Fibroblast of lung (primary cell): ENCODE results near the gene AJUBA. TPM values are rescaled to one million over a fixed set of nuclear protein-coding genes. Genes with fewer than 3 reads are reported as not detected.

Experiments used
- DNase-seq, 2 donors: peaks; one replicate each; pipeline versions ENCODE4 v3.0.0 to v3.0.0-alpha.2; 2010; ENCODE audit warnings: low read depth in 2 of 2
- H2AFZ ChIP-seq: 2 replicates; pipeline ENCODE4 v1.5.1; 2012; ENCODE audit warnings: low read length, control low read depth, inconsistent platforms
- H3K27ac ChIP-seq: 2 replicates; pipeline ENCODE4 v1.5.1; 2011; ENCODE audit warnings: low read length, control low read depth; ENCODE audit not compliant: insufficient read depth
- H3K27me3 ChIP-seq: 2 replicates; pipeline ENCODE4 v1.5.1; 2011; ENCODE audit warnings: mild to moderate bottlenecking, low read length; ENCODE audit not compliant: control insufficient read depth, insufficient read depth
- H3K36me3 ChIP-seq: 2 replicates; pipeline ENCODE4 v1.5.1; 2011; ENCODE audit warnings: low read length; ENCODE audit not compliant: control insufficient read depth, insufficient read depth
- H3K4me1 ChIP-seq: 2 replicates; pipeline ENCODE4 v1.5.1; 2011; ENCODE audit warnings: low read length; ENCODE audit not compliant: control insufficient read depth, insufficient read depth; ENCODE audit errors: extremely low read depth
- H3K4me2 ChIP-seq: 2 replicates; pipeline ENCODE4 v1.5.1; 2011; ENCODE audit warnings: low read length, control low read depth; ENCODE audit not compliant: insufficient read depth; ENCODE audit errors: extremely low read depth
- H3K4me3 ChIP-seq, 4 experiments: fragments of 200-600 bp in 1 of 4; sonication (generic) in 1 of 4; replicated peaks in 1 of 4; 2 replicates each; pipeline ENCODE4 v1.5.1; 2011 to 2016; ENCODE audit warnings: low read length in 4 of 4, low read depth in 3 of 4, mild to moderate bottlenecking in 3 of 4, control low read depth in 2 of 4, inconsistent platforms in 1 of 4, mixed read lengths in 1 of 4; ENCODE audit not compliant: insufficient read depth in 1 of 4; ENCODE audit errors: control extremely low read depth in 1 of 4
- H3K79me2 ChIP-seq: 2 replicates; pipeline ENCODE4 v1.5.1; 2012; ENCODE audit warnings: mild to moderate bottlenecking, low read length, inconsistent platforms; ENCODE audit not compliant: control insufficient read depth, insufficient read depth
- H3K9ac ChIP-seq: 2 replicates; pipeline ENCODE4 v1.5.1; 2011; ENCODE audit warnings: mild to moderate bottlenecking, low read length, control low read depth; ENCODE audit not compliant: insufficient read depth
- H3K9me3 ChIP-seq: 2 replicates; pipeline ENCODE4 v1.5.1; 2012; ENCODE audit warnings: low read depth, low read length; ENCODE audit not compliant: control insufficient read depth, insufficient read depth
- H4K20me1 ChIP-seq: 2 replicates; pipeline ENCODE4 v1.5.1; 2011; ENCODE audit warnings: low read length; ENCODE audit not compliant: control insufficient read depth, insufficient read depth; ENCODE audit errors: extremely low read depth
- CTCF ChIP-seq, 2 donors: IDR thresholded peaks in 1 of 2; conservative IDR thresholded peaks in 1 of 2; 1 replicate in 1 of 2; 2 replicates in 1 of 2; pipeline ENCODE4 v1.5.1; 2011 to 2012; ENCODE audit warnings: low read length in 2 of 2, control low read depth in 1 of 2, inconsistent platforms in 1 of 2, low read depth in 1 of 2, mild to moderate bottlenecking in 1 of 2
- EZH2 ChIP-seq: IDR thresholded peaks from 2 replicates; pipeline ENCODE4 v1.5.1; 2012; ENCODE audit warnings: low read length, control low read depth, mild to moderate bottlenecking; ENCODE audit errors: missing control alignments
- polyA plus RNA-seq, 2 donors: library from polyadenylated mRNA; depleted of rRNA in 1 of 2; stranded (reverse) in 1 of 2; unstranded in 1 of 2; fragments of >200 nt; gene quantifications; 2 replicates each; pipeline ENCODE4 v1.2.1, GENCODE V29; 2011 to 2012; ENCODE audit warnings: missing spikeins in 1 of 2
- total RNA-seq: library from RNA; depleted of rRNA; stranded (reverse); fragments of >200 nt; gene quantifications from 2 replicates; pipeline ENCODE4 v1.2.1, GENCODE V29; 2014

The AJUBA gene
- total and polyA plus RNA-seq, 2 donors (not counting 1 experiment from before 2014, with no cell fraction given), result 41.3 to 84.9 TPM

GRCh38 chr14:22928237-22929103 lies 53.9 kb downstream of the AJUBA start:
- no peaks in the 10 kb centered on the region for H4K20me1 ChIP-seq
- peaks cover 18% of the 10 kb centered on the region for H3K79me2 ChIP-seq
- peak overlapping the region; percentile 92 for H3K9ac ChIP-seq
- H3K4me3 ChIP-seq, result peak overlapping the region; percentile 71 to 96 (median 94)
- DNase-seq, result no peak
- H3K4me1 ChIP-seq, result peaks cover 7% of the 10 kb centered on the region
- TF ChIP-seq CTCF (conservative IDR thresholded peaks at IDR 0.05 in 1 of 2, IDR thresholded peaks at IDR 0.05 in 1 of 2; ENCODE audit: low read depth in 1 of 2, low read length in 2 of 2), result no peak
- TF ChIP-seq EZH2, result no peak
- H3K27me3 ChIP-seq, result no peaks in the 10 kb centered on the region
- peak overlapping the region; percentile 95 for H2AFZ ChIP-seq
- H3K27ac ChIP-seq, result peak overlapping the region; percentile 92
- peaks cover 11% of the 10 kb centered on the region for H3K36me3 ChIP-seq
- H3K9me3 ChIP-seq, result no peaks in the 10 kb centered on the region
- H3K4me2 ChIP-seq, result peak overlapping the region; percentile 85

- H3K79me2 ChIP-seq, result peaks cover 18% of the 10 kb centered on the region
- peak in 1 of 2 donors; percentile 41 for DNase-seq
- no peaks in the 10 kb centered on the region for H4K20me1 ChIP-seq
- H3K9me3 ChIP-seq, result no peaks in the 10 kb centered on the region
- H3K4me2 ChIP-seq, result no peak overlapping the region
- no peaks in the 10 kb centered on the region for H3K27me3 ChIP-seq
- H3K4me3 ChIP-seq, result no peak overlapping the region
- no peak for TF ChIP-seq CTCF (conservative IDR thresholded peaks at IDR 0.05 in 1 of 2, IDR thresholded peaks at IDR 0.05 in 1 of 2; ENCODE audit: low read depth in 1 of 2, low read length in 2 of 2)
- TF ChIP-seq EZH2, result no peak
- no peak overlapping the region for H2AFZ ChIP-seq
- no peak overlapping the region for H3K27ac ChIP-seq
- peaks cover 7% of the 10 kb centered on the region for H3K4me1 ChIP-seq
- peaks cover 14% of the 10 kb centered on the region for H3K36me3 ChIP-seq
- no peak overlapping the region for H3K9ac ChIP-seq
Measured at GRCh38 chr14:22926316-22926715, 56.0 kb downstream of the AJUBA start.

GRCh38 chr14:22925513-22925912 lies 56.8 kb downstream of the AJUBA start:
- Histone ChIP-seq H3K79me2 (peaks cover 18% of the 10 kb centered on the region), H3K27me3 (no peaks in the 10 kb centered on the region), H3K27ac (no peak overlapping the region), H3K4me1 (peaks cover 7% of the 10 kb centered on the region), H4K20me1 (no peaks in the 10 kb centered on the region), H3K36me3 (peaks cover 16% of the 10 kb centered on the region), H3K4me3 (no peak overlapping the region), H2AFZ (no peak overlapping the region), H3K4me2 (no peak overlapping the region), H3K9ac (no peak overlapping the region), H3K9me3 (no peaks in the 10 kb centered on the region)
- no peak for DNase-seq
- TF ChIP-seq EZH2 (no peak), CTCF (conservative IDR thresholded peaks at IDR 0.05 in 1 of 2, IDR thresholded peaks at IDR 0.05 in 1 of 2; ENCODE audit: low read depth in 1 of 2, low read length in 2 of 2) (no peak)
